M059J (cell line): Measurements from ENCODE around the gene IL6ST. TPM values are rescaled to one million over a fixed set of nuclear protein-coding genes. Genes with fewer than 3 reads are reported as not detected.

Source experiments
- DNase-seq: peaks from one replicate; pipeline ENCODE4 v3.0.0-alpha.2; 2012; ENCODE audit warnings: low read depth
- total RNA-seq: library from RNA; depleted of rRNA; stranded (reverse); fragments of >200 nt; shearing (Covaris generic); gene quantifications from 2 replicates; pipeline ENCODE4 v1.2.3, GENCODE V29; 2014; rRNA removed

The IL6ST gene
- total RNA-seq, 1 experiment from 2014 or later, result 82.5 TPM

GRCh38 chr5:55896663-55897062 lies 98.1 kb downstream of the IL6ST start:
- DNase-seq, result no peak

DNA sequence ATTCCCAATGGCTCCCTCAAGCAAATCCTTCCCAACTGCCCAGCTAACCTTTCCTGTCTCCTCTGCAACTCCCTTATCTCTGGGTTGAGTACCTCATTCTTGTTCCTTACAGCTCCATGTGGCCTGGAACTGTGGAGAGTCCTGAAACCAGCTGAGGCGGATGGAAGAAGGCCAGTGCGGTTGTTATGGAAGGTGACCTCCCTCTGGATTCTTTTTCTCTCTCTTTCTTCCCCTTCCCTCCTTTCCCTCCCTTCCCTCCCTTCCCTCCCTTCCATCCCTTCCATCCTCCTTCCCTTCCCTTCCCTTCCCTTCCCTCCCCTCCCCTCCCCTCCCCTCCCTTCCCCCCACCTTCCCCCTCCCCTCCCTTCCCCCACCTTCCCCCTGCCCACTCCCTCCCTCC lies 98.5 kb downstream of the IL6ST start:
- DNase-seq, result no peak

- DNase-seq, result no peak
Measured at GRCh38 chr5:55895346-55895745, 99.4 kb downstream of the IL6ST start.

GRCh38 chr5:55894135-55894534 lies 100.6 kb downstream of the IL6ST start:
- DNase-seq, result no peak

- no peak for DNase-seq
Measured at GRCh38 chr5:55892479-55892878, 102.3 kb downstream of the IL6ST start.

GRCh38 chr5:55888205-55888604 lies 106.6 kb downstream of the IL6ST start:
- DNase-seq, result no peak

- DNase-seq, result no peak
Measured at GRCh38 chr5:55885359-55885758, 109.4 kb downstream of the IL6ST start.

Other genes with a start within 250 kb of the IL6ST start
- 0.10 and 0.27 TPM in 2 replicates for gene IL31RA, start 143.6 kb downstream of the IL6ST start, total RNA-seq
- 0.17 TPM in 1 of 2 replicates, not detected in the other for gene ANKRD55, start 238.4 kb upstream of the IL6ST start, total RNA-seq